Thoracic aorta (tissue), 2 donors: ENCODE data around the gene HKDC1. TPM values are rescaled to one million over a fixed set of nuclear protein-coding genes. Genes with fewer than 3 reads are reported as not detected.
"Not testable (repeated sequence)": the region's sequence is repeated elsewhere in the genome, so short reads cannot be mapped to it uniquely, and the experiment has no call there.

Experiments used
- ATAC-seq: fragments of 150-250 bp; one replicate; pipeline ENCODE4 v1.8.0; 2017; ENCODE audit warnings: low read depth; ENCODE audit not compliant: insufficient number of reproducible peaks, low FRiP score
- DNase-seq: peaks from one replicate; pipeline ENCODE4 v3.0.0-alpha.2; 2020; ENCODE audit warnings: low spot score
- H3K27ac ChIP-seq, 2 donors: fragments of 200-600 bp; sonication (generic); 1 replicate in 1 of 2; 2 replicates in 1 of 2; pipeline ENCODE4 v1.5.1; 2016; ENCODE audit warnings: mild to moderate bottlenecking in 2 of 2, moderate library complexity in 2 of 2
- H3K27me3 ChIP-seq: fragments of 200-600 bp; sonication (generic); replicated peaks from 2 replicates; pipeline ENCODE4 v1.6.0; 2016; ENCODE audit warnings: mild to moderate bottlenecking; ENCODE audit not compliant: insufficient read depth
- H3K36me3 ChIP-seq: fragments of 200-600 bp; sonication (generic); one replicate; pipeline ENCODE4 v1.5.1; 2016
- H3K4me1 ChIP-seq, 2 donors: fragments of 200-600 bp; sonication (generic); 1 replicate in 1 of 2; 2 replicates in 1 of 2; pipeline versions ENCODE4 v1.5.1 to v1.6.0; 2016; ENCODE audit warnings: low read depth in 2 of 2, mild to moderate bottlenecking in 1 of 2; ENCODE audit not compliant: control insufficient read depth in 1 of 2
- H3K4me3 ChIP-seq: fragments of 200-600 bp; sonication (generic); 2 replicates; pipeline ENCODE4 v1.5.1; 2016; ENCODE audit warnings: mild to moderate bottlenecking
- H3K9me3 ChIP-seq: fragments of 200-600 bp; sonication (generic); 2 replicates; pipeline ENCODE4 v1.5.1; 2016
- total RNA-seq, 2 donors: library from RNA; depleted of rRNA; stranded (reverse); fragments of >200 nt; gene quantifications; one replicate each; pipeline versions ENCODE4 v1.1.0 to v1.2.3, GENCODE V29; 2016
- TF ChIP-seq, protein P1 (sequence below): fragments of 200-600 bp; sonication (generic); IDR thresholded peaks from one replicate; pipeline ENCODE4 v1.5.1; 2019; ENCODE audit warnings: antibody characterized with exemption

HKDC1 gene
- total RNA-seq, 2 donors from 2014 or later: 0.14 TPM; not detected in 1

GRCh38 chr10:69248117-69248730 is 28.1 kb downstream of the HKDC1 start:
- Histone ChIP-seq H3K27me3 (no peaks in the 10 kb centered on the region), H3K36me3 (no peaks in the 10 kb centered on the region), H3K9me3 (no peaks in the 10 kb centered on the region), H3K4me1 (no peaks in the 10 kb centered on the region), H3K4me3 (no peak overlapping the region), H3K27ac (no peak overlapping the region)
- ATAC-seq (no peak), DNase-seq (no peak)
- TF ChIP-seq, protein P1, sequence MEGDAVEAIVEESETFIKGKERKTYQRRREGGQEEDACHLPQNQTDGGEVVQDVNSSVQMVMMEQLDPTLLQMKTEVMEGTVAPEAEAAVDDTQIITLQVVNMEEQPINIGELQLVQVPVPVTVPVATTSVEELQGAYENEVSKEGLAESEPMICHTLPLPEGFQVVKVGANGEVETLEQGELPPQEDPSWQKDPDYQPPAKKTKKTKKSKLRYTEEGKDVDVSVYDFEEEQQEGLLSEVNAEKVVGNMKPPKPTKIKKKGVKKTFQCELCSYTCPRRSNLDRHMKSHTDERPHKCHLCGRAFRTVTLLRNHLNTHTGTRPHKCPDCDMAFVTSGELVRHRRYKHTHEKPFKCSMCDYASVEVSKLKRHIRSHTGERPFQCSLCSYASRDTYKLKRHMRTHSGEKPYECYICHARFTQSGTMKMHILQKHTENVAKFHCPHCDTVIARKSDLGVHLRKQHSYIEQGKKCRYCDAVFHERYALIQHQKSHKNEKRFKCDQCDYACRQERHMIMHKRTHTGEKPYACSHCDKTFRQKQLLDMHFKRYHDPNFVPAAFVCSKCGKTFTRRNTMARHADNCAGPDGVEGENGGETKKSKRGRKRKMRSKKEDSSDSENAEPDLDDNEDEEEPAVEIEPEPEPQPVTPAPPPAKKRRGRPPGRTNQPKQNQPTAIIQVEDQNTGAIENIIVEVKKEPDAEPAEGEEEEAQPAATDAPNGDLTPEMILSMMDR: no peak

DNA sequence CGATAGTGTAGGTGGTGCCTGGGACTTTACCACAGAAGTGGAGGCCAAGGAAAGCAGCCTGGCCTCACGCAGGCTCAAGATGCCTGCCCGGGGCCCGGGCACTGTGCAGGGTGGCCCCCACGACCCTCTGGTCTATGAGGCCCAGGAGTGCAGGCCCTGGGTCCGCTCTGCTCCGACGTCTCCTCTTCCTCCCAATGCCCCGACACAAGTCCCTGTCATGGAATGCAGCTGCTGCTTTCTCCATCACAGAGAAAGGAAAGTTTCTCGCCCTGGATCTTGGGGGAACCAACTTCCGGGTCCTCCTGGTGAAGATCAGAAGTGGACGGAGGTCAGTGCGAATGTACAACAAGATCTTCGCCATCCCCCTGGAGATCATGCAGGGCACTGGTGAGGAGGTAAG is 29.9 kb downstream of the HKDC1 start:
- Histone ChIP-seq H3K4me3 (no peak overlapping the region), H3K4me1 (no peaks in the 10 kb centered on the region), H3K27me3 (no peaks in the 10 kb centered on the region), H3K9me3 (no peaks in the 10 kb centered on the region), H3K27ac (no peak overlapping the region), H3K36me3 (no peaks in the 10 kb centered on the region)
- TF ChIP-seq, protein P1: no peak
- ATAC-seq (no peak), DNase-seq (no peak)

DNA sequence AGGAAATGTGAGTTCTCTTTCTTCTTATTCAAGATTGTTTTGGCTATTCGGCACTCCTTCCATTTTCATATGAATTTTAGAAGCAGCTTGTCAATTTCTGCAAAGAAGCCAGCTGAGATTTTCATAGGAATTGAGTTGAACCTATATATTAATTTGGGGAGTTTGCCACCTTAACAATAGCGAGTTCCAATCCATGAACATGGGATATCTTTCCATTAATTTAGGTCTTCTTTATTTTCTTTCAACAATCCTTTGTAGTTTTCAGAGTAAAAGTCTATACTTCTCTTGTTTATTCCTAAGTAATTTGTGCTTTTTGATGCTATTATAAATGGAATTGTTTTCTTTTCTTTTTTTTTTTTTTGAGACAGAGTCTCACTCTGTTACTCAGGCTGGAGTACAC is 31.3 kb downstream of the HKDC1 start:
- not testable (repeated sequence) for H3K36me3 ChIP-seq, ATAC-seq, DNase-seq, H3K9me3 ChIP-seq, H3K27ac ChIP-seq, H3K4me1 ChIP-seq, H3K4me3 ChIP-seq, H3K27me3 ChIP-seq

DNA sequence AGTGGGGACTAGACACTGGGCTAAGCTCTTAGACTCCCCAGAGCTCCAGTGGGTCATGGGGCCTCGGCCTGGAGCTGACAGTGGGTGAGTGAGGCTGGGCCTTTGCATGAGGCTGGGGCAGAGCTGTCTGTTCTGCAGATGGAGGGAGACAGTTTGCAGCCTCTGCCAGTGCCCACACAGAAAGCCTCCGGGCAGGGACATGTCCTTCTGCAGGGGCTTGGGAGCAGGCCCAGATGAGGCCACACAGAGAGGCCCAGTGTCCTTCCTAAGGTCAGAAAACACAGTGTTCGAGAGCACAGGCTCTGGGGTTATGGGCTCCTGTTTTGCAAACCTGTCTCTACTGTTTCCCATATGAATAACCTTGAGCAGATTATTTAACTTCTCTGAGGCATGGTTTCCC is 33.0 kb downstream of the HKDC1 start:
- Histone ChIP-seq H3K27me3 (no peaks in the 10 kb centered on the region), H3K27ac (no peak overlapping the region), H3K4me1 (no peaks in the 10 kb centered on the region), H3K4me3 (no peak overlapping the region), H3K9me3 (no peaks in the 10 kb centered on the region), H3K36me3 (no peaks in the 10 kb centered on the region)
- ATAC-seq (no peak), DNase-seq (no peak)
- TF ChIP-seq, protein P1: no peak

DNA sequence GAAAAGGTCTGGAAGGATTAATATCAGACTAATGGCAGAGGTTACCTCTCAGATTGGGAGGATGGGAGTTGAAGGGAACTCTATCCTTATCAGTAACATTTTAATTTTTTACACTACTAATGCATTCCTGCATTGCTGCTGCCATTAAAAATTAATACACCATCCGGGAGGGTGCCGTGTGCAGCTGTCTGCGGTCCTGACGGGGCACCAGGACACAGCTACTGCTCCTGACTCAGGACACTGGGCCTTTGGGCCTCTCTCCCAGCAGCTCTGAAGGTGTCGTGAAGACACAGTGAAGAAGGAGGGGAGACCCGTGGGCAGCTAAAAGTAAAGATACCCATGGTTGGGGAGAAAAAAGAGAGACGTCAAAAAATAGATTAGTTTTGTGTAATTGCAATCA is 34.7 kb downstream of the HKDC1 start:
- DNase-seq (no peak), ATAC-seq (no peak)
- H3K4me3 ChIP-seq: no peak overlapping the region
- TF ChIP-seq, protein P1: no peak
- H3K36me3 ChIP-seq: no peaks in the 10 kb centered on the region
- no peaks in the 10 kb centered on the region for H3K9me3 ChIP-seq
- H3K27me3 ChIP-seq: no peaks in the 10 kb centered on the region
- no peak overlapping the region for H3K27ac ChIP-seq
- no peaks in the 10 kb centered on the region for H3K4me1 ChIP-seq
